Upper lobe of right lung (tissue), 1 donor: ENCODE data around the gene KPNA1. TPM values are rescaled to one million over a fixed set of nuclear protein-coding genes. Genes with fewer than 3 reads are reported as not detected.

ENCODE experiments used
- ATAC-seq: fragments of 200-7000 bp; cut with Tn5 transposase; one replicate; pipeline ENCODE4 v1.9.1; 2020; ENCODE audit warnings: mild to moderate bottlenecking, moderate library complexity
- DNase-seq: peaks from one replicate; pipeline ENCODE4 v3.0.0-alpha.2; 2020
- H3K27ac ChIP-seq: fragments of 200-600 bp; one replicate; pipeline ENCODE4 v1.8.0; 2022
- H3K27me3 ChIP-seq: fragments of 200-600 bp; one replicate; pipeline ENCODE4 v1.8.0; 2022; ENCODE audit warnings: mild to moderate bottlenecking
- H3K36me3 ChIP-seq: fragments of 200-600 bp; one replicate; pipeline ENCODE4 v1.8.0; 2022
- H3K4me1 ChIP-seq: fragments of 200-600 bp; one replicate; pipeline ENCODE4 v1.8.0; 2022
- H3K4me3 ChIP-seq: fragments of 200-600 bp; one replicate; pipeline ENCODE4 v1.8.0; 2022; ENCODE audit warnings: mild to moderate bottlenecking
- H3K9me3 ChIP-seq: fragments of 200-600 bp; one replicate; pipeline ENCODE4 v1.8.0; 2022
- intact Hi-C: fragments of 100-400 bp; cut with DNase I; formaldehyde crosslinking; loops from one replicate; pipeline ENCODE4 v1.11.0; 2022
- total RNA-seq: library from RNA; stranded (reverse); fragmentation: NEBNext Ultra II Directional; extraction: Animal tissue kit (Norgen Biotek cat#: 25700); gene quantifications from one replicate; pipeline ENCODE4 v1.2.1, GENCODE V29; 2021
- TF ChIP-seq, protein P1 (sequence below): fragments of 200-600 bp; IDR thresholded peaks from one replicate; pipeline ENCODE4 v1.8.0; 2022; ENCODE audit warnings: antibody characterized with exemption
- donor health status: DM: no; HTN: yes; CAD: no; lungs with severe emphysema.

Gene KPNA1
- total RNA-seq, 1 donor from 2014 or later = 60.4 TPM

DNA sequence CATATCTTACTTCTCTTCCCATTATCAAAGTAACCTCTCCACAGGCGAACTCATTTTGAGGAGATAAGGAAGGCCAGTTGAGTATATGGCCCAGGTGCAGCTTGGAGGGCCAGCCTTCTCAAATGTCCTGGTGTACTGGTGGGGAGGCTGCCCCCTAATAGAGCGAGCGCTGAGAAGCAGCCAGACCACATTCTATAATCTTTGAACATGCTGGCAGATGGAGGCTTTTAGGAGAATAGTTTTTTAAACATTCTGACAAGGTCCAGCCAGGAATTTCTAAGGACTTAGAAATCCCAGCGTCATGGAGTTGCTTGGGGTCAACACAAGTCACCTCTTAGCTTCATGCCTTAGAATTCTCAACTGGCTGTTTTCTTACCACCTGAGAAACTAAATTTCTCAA, 104.6 kb downstream of the KPNA1 start:
- Histone ChIP-seq H3K4me3 (no peak overlapping the region), H3K4me1 (no peaks in the 10 kb centered on the region), H3K9me3 (no peaks in the 10 kb centered on the region), H3K36me3 (peaks cover 50% of the 10 kb centered on the region), H3K27ac (no peak overlapping the region), H3K27me3 (no peaks in the 10 kb centered on the region)
- TF ChIP-seq, protein P1, sequence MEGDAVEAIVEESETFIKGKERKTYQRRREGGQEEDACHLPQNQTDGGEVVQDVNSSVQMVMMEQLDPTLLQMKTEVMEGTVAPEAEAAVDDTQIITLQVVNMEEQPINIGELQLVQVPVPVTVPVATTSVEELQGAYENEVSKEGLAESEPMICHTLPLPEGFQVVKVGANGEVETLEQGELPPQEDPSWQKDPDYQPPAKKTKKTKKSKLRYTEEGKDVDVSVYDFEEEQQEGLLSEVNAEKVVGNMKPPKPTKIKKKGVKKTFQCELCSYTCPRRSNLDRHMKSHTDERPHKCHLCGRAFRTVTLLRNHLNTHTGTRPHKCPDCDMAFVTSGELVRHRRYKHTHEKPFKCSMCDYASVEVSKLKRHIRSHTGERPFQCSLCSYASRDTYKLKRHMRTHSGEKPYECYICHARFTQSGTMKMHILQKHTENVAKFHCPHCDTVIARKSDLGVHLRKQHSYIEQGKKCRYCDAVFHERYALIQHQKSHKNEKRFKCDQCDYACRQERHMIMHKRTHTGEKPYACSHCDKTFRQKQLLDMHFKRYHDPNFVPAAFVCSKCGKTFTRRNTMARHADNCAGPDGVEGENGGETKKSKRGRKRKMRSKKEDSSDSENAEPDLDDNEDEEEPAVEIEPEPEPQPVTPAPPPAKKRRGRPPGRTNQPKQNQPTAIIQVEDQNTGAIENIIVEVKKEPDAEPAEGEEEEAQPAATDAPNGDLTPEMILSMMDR = no peak
- ATAC-seq = no peak
- DNase-seq = no peak
- intact Hi-C loops = no loop called here

DNA sequence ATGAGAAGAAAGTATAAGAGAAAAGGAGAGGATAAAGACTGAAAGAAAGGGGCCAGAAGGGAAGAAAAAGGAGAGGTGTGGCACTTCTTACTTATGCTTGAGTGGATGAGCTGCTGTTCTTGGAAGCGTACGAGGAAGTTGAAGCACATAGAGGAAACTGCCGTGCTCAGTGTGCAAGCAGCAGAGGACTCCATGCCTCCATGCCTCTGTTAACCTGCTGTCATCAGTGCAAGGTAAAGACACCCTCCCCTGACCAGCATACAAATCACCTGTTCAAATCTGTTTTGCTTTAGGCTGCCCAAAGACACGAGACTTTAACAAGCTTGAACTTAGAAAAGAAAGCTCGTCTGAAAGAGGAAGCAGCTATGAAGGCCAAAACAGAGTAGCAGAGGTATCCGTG, 105.3 kb downstream of the KPNA1 start:
- Histone ChIP-seq H3K27ac (no peak overlapping the region), H3K4me1 (no peaks in the 10 kb centered on the region), H3K36me3 (peaks cover 56% of the 10 kb centered on the region), H3K27me3 (no peaks in the 10 kb centered on the region), H3K4me3 (no peak overlapping the region), H3K9me3 (no peaks in the 10 kb centered on the region)
- TF ChIP-seq, protein P1 = no peak
- intact Hi-C loops = no loop called here
- DNase-seq = no peak
- ATAC-seq = peak; percentile 70

DNA sequence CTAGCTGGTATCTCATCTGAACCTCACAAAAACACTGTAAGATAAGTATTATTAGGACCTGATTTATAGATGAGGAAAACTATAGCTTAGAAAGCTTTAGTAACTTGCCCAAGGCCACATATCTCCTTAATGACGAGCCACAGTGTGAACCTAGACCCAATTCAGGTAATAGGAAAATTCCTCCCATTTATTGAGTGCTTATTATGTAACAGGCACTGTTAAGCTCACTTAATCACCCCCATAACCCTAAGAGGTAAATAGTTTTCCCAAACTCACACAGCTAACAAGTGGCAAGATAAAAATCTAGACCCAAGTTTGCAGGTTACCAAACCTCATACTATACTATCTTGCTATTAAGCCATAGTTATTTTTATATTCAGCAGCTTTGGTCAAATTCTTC, 106.8 kb downstream of the KPNA1 start:
- intact Hi-C loops = no loop called here
- Histone ChIP-seq H3K4me1 (no peaks in the 10 kb centered on the region), H3K9me3 (no peaks in the 10 kb centered on the region), H3K36me3 (peaks cover 68% of the 10 kb centered on the region), H3K27me3 (no peaks in the 10 kb centered on the region), H3K27ac (no peak overlapping the region), H3K4me3 (no peak overlapping the region)
- ATAC-seq (no peak), DNase-seq (no peak)
- TF ChIP-seq, protein P1 = no peak

DNA sequence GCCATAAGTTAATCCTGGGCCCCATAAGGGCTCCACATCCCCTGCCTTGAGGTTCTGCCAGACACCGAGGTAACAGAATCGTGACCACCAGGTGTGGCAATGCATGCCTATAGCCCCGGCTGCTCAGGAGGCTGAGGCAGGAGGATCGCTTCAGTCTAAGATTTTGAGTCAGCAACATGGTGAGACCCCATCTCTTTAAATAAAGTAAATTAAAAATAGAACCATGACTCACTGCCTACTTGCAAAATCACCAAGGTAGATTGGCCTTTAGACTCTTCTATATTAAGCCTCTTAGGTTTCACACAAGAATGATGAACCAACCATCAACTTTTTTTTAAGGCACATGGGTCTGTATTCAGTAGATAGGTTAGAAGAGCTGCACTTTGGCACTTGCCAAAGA, 108.5 kb downstream of the KPNA1 start:
- H3K27me3 ChIP-seq = no peaks in the 10 kb centered on the region
- H3K27ac ChIP-seq = no peak overlapping the region
- H3K36me3 ChIP-seq = peaks cover 66% of the 10 kb centered on the region
- ATAC-seq (no peak), DNase-seq (no peak)
- H3K9me3 ChIP-seq = no peaks in the 10 kb centered on the region
- H3K4me1 ChIP-seq = no peaks in the 10 kb centered on the region
- intact Hi-C loops = no loop called here
- no peak overlapping the region for H3K4me3 ChIP-seq
- TF ChIP-seq, protein P1 = no peak

DNA sequence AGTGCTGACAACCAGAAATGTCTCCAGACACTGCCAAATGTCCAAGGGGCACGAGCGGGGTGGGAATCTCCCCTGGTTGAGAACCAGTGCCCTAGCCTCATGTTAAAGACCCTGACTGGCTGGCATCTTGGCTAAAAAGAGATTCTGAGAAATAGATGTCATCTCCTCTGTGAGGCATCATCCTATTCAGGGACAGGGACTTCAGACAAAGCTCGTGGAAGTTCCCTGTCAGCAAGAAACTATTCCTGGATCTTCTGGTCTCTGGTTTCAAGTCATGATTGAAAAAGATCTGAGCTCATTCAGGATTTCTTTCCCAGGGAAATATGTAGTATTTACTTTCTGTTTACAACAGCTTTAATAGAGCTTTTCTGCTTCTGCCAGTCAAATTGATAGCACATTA, 109.7 kb downstream of the KPNA1 start:
- H3K27ac ChIP-seq = no peak overlapping the region
- H3K4me1 ChIP-seq = no peaks in the 10 kb centered on the region
- ATAC-seq = no peak
- no peak for DNase-seq
- H3K27me3 ChIP-seq = no peaks in the 10 kb centered on the region
- intact Hi-C loops = no loop called here
- TF ChIP-seq, protein P1 = no peak
- peaks cover 54% of the 10 kb centered on the region for H3K36me3 ChIP-seq
- H3K9me3 ChIP-seq = no peaks in the 10 kb centered on the region
- no peak overlapping the region for H3K4me3 ChIP-seq

DNA sequence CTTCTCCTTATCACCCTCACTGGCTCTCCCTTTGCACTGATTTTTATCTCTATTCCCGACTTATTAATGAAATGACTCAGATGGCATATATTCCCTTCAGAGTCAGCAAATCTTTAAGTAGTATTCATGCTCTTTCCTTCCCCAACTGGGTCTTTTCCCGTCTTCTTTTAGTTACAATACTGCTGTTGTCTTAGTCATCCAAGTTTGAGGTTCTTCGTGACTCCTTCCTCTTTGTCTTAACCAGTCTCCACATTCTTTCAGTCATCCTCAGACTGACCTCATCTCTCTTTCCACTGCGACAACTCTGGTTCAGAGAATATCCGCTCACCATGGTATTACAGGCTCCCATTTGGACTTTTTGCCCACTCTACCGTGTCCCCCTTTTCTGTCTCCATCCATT, 111.2 kb downstream of the KPNA1 start:
- intact Hi-C loops = no loop called here
- Histone ChIP-seq H3K27ac (no peak overlapping the region), H3K4me3 (no peak overlapping the region), H3K36me3 (peaks cover 46% of the 10 kb centered on the region), H3K27me3 (no peaks in the 10 kb centered on the region), H3K4me1 (no peaks in the 10 kb centered on the region), H3K9me3 (no peaks in the 10 kb centered on the region)
- TF ChIP-seq, protein P1 = no peak
- ATAC-seq (no peak), DNase-seq (no peak)
